ENCODE data around the gene DIP2C.
"Not testable (repeated sequence)": the region's sequence is repeated elsewhere in the genome, so short reads cannot be mapped to it uniquely, and the experiment has no call there.

Gene DIP2C

DNA sequence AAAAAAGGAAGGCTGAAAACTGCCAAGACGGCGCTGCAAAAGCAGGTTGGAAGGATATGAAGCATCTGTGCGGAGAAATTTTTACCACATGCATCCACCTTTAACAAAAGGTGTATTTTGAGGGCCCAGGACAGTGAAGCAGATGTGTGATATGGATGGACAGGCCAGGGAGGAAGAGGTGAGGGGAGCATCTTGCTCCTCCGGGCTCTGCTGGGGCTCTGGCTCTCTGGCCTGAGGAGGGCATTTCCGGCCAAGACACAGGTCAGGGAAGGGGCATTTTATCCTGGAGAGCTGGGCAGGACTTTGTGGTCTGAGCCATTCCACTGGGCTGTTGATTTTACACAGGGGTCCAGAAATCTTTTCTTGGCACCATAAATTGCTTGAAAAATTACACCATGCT is 379.1 kb downstream of the DIP2C start:
- no peak for DNase-seq

GRCh38 chr10:308572-309085 is 380.8 kb downstream of the DIP2C start:
- no peak for DNase-seq

- no peak for DNase-seq
Observed at GRCh38 chr10:308101-308500, 381.4 kb downstream of the DIP2C start.

DNA sequence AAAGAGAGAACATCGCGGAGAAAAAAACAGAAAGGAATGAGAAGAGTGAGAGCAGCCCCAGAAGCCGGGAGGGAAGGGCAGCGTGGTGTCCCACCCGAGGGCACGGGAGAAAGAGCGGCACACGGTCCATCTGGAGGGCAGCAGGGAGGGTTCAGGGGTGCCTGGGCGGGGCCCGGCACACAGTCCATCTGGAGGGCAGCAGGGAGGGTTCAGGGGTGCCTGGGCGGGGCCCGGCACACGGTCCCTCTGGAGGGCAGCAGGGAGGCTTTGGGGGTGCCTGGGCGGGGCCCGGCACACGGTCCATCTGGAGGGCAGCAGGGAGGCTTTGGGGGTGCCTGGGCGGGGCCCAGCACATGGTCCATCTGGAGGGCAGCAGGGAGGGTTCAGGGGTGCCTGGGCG is 381.8 kb downstream of the DIP2C start:
- DNase-seq: no peak

DNA sequence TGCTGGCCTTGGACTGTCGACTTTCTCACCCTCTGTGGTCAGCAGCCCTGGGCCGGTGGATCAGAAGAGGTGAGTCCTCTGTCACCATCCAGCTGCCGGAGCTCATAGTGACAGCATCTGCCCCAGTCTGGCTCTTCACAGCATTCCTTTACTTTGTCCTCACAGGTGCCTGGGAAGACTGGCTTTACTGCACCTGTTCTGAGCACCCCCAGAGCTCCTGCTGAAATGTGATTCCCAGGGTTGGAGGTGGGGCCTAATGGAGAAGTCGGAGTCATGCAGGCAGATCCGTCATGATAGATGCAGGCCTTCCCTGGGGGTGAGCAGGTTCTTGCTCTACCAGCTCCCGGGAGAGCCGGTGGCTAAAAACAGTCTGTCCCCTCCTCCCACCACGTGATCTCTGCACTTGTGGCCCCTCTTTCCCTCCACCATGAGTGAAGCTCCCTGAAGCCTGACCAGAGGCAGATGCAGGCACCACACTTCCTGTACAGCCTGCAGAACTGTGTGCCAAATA is 382.7 kb downstream of the DIP2C start:
- peak in 1 of 2 experiments; percentile 10 for DNase-seq

DNA sequence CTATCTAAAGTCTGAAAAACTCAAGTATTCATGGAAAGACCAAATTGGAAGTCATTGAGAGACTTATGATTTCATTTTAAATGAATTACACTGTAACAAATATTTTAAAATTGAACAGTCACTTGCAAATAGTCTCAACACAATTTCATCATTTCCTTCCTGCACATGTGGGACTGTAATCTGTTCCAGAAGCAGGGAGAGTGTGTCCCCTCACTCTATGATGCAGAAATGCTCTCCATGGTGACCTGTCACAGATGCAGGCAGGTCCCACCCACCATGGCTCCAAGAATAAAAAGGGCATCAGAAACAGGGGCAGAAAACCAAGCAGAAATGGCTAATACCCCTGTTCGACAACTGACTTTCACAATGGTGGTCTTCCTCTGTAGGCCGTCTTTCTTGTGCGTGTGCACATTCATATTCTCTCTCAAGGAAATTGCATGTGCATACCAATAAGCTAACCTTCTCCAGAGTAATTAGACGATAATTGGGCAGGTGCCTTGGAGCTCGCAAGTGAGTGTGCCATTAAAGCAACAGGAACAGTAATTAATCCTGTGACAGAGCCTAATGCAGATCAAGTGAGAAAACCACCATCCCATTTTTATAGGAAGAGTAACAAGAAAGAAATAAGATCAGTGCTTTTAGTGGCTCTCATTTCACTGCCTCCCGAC is 383.3 kb downstream of the DIP2C start:
- DNase-seq: peak; percentile 32 to 51

- DNase-seq: no peak
Observed at GRCh38 chr10:305034-305433, 384.4 kb downstream of the DIP2C start.

DNA sequence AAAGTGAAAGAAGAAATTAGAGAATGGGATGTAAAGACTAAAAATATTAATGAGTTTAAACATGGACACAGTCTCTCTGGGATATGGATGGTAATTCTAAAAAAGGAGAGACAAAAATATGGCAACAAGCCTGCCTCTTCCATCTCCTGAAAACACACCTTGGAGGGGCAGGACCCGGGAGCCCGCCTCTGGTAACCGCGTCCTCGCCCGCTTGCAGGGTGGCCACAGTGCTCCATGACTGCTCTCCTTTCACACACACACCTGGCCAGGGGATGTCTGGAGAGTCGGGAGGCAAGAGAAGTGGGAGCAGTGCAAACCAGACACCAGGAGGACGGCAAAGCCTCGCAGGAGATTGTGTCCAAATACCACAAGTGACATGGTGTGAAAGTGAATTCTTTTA is 387.9 kb downstream of the DIP2C start:
- no peak for DNase-seq

DNA sequence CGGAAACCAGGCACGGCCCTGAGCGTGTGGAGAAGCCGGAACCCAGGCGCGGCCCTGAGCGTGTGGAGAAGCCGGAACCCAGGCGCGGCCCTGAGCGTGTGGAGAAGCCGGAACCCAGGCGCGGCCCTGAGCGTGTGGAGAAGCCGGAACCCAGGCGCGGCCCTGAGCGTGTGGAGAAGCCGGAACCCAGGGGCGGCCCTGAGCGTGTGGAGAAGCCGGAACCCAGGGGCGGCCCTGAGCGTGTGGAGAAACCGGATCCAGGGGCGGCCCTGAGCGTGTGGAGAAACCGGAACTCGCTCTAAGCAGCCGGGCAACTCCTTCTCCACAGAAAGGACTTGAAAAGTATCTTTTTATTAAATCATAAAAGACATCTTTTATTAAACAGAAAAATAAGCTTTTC is 388.9 kb downstream of the DIP2C start:
- DNase-seq: not testable (repeated sequence)

GRCh38 chr10:299969-300368 is 389.5 kb downstream of the DIP2C start:
- no peak for DNase-seq

GRCh38 chr10:299512-299911 is 390.0 kb downstream of the DIP2C start:
- no peak for DNase-seq

GRCh38 chr10:298033-298432 is 391.4 kb downstream of the DIP2C start:
- DNase-seq: no peak

DNA sequence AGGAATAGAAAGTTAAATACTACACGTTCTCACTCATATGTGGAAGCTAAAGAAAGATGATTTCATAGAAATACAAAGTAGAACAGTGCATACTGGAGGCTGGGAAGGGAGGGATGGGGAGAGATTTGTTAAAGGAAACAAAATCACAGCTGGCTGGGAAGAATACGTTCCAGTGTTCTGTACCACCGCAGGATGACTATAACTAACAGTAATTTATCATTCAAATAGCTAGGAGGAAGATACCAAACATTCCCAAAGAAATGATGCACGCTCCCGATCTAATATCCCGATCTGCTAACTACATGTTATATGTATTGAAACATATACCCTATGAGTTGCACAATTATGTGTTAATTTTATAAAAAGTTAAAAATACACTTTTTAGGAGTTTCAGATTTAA is 391.9 kb downstream of the DIP2C start:
- DNase-seq: no peak

DNA sequence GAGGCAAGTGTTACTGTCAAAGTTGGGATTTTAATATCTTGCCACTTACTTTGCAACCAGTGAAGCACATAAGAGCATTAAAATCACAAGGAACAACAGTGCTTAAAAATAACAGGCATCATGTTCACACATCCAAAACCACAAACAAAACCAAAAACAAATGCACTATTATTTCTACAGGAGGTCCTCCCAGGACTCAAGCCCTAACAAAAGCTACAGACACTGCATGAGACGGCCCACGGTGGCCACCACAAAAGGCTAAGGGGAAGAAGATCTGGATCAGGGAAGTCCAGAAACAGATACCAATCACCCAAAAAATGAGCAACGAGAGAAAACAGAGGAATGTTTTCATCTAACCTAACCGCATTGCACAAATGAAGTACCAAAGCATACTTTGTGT is 395.8 kb downstream of the DIP2C start:
- no peak for DNase-seq

- no peak for DNase-seq
Observed at GRCh38 chr10:290026-290725, 399.3 kb downstream of the DIP2C start.

DNA sequence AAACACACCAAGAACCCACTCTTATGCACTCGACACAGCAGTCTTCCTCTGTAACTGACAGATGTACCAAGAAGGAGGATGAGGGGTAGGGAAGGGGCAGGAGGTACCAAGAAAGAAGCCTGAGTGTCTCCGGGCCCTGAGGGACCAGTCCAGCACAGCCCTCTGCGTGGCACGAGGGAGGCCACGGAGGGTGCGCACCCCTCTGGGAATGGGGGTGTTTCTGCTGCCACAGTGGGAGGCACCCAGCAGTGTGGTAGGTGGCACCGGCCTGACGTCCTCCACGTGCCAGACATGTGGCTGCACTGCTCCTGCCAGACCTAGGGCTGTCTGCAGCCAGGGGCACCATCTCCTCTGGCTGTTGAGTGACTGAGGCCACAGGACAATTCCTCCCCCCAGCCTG is 399.9 kb downstream of the DIP2C start:
- no peak for DNase-seq

DNA sequence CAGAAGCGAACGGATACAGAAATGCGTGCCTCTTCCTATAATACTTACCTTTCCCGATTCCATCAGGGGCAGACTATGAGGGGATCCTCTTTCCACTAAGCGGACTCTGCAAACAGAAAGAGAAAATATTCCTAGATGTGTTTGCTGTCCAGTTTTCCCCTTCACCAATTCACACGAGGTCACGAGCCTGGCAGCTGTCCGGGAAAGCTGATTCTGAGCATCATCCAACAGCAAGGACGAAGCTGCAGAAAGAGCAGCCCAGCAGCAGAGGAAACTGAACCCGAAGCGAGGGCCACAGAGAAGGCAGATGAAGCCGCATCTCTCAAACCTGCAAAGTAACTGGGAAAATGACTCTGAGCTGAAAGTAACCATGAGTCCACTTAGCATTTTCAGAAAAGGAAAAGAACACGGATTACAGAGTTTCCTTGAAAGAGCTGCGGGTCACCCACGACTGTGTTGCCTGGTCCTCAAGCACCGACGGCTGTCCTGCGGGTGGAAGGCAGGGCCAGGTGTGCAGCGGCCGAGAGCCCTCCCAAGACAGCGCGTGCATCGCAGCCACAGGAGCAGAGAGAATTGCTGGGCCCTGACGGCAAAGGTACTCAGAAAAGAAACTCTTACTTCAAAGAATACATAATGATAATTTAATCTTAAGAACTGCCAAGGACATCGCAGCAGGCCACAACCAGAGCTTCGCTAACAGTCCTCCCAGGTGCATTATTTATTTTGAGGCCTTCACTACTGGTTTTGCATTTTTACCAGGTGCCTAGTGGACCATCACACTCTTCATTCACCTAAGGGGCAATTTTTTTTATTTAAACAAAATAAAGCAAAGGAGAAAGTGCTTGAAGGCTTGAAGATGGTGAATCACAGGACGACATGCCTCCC is 400.9 kb downstream of the DIP2C start:
- DNase-seq: no peak

- no peak for DNase-seq
Observed at GRCh38 chr10:287814-288213, 401.7 kb downstream of the DIP2C start.

DNA sequence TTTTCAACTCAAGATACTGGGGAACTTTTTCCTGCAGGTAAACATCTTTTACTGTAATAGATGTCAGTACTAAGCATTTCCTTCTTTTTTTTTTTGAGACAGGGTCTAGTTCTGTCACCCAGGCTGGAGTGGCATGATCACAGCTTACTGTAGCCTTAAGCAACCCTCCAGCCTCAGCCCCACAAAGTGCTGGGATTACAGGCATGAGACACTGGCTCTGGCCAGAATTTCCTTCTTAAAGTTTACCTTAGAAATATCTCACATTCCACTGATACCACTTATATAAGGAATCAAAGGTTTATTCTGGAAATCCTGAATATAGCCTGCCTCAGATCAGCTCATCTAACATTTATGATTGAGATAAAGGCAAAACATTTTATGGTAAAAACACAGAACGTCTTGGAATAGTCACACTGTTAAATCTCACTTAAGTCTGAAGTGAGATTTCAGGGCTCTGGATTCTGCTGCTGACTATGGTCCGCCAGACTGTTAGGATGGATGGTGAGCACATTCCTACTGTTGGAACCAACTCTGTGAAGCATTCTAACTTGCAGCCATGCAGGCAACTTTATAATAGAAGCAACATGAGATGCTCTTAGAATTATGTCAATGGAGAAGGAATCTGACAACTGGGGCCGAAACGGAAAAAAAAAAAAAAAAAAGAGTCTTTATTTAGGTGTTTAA is 402.3 kb downstream of the DIP2C start:
- no peak for DNase-seq

GRCh38 chr10:285216-285615 is 404.3 kb downstream of the DIP2C start:
- DNase-seq: no peak

DNA sequence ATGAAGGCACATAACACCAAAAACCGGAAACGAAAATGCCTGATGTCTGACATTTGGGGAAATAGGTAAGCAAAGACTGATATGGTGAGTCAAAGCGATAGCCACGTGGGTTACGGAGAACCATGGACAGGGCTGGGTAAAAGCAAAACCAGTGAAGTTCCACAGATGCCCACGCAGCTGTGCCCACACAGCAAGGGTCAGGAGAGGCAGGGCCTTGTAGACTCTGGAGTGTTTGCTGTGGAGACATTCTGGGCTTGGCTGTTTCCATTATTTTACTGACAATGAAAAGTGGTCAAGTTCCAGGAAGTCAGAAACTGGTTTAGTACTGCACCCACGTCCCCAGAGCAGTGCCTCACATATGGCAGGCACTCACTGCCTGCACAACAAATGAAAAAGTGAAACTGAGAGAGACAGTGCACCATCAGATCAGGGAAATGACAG is 405.5 kb downstream of the DIP2C start:
- no peak for DNase-seq

DNA sequence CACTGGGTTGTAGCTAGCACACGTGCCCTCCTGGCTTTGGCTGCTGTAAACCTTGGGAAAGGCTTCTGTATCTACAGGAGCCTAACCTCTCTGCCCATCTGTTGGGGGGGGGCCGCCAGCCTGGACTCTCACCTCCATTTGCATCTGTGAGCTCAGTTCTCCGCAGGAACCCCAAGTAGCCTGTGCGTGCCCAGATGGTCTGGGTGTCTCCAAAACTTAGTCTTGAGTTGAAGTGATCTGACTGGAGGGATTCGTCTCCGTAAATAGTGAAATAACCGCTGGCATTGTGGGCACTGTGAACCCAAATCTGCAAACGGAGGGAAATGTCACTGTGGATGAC is 406.4 kb downstream of the DIP2C start:
- no peak for DNase-seq
